Transverse colon (tissue), 4 donors: ENCODE results near the gene PHYHIPL.

Source experiments
- CTCF ChIP-seq, 5 experiments: fragments of 200-600 bp in 3 of 5; fragments of 450-650 bp in 2 of 5; sonication (generic) in 3 of 5; IDR thresholded peaks; 1 replicate in 2 of 5; 2 replicates in 3 of 5; pipeline ENCODE4 v1.5.1; 2016 to 2017; ENCODE audit warnings: antibody characterized with exemption in 5 of 5, inconsistent platforms in 3 of 5, mild to moderate bottlenecking in 2 of 5, moderate library complexity in 1 of 5
- EP300 ChIP-seq: sonication (generic); formaldehyde crosslinking; IDR thresholded peaks from one replicate; pipeline ENCODE4 v1.6.1; 2017; ENCODE audit warnings: antibody characterized with exemption, low read depth
- POLR2A ChIP-seq: fragments of 450-650 bp; IDR thresholded peaks from one replicate; pipeline ENCODE4 v1.6.1; 2016; ENCODE audit warnings: antibody characterized with exemption, mild to moderate bottlenecking, moderate library complexity
- POLR2AphosphoS5 ChIP-seq, 3 donors: sonication (generic); formaldehyde crosslinking; IDR thresholded peaks; one replicate each; pipeline ENCODE4 v1.6.1; 2016; ENCODE audit warnings: antibody characterized with exemption in 3 of 3

DNA sequence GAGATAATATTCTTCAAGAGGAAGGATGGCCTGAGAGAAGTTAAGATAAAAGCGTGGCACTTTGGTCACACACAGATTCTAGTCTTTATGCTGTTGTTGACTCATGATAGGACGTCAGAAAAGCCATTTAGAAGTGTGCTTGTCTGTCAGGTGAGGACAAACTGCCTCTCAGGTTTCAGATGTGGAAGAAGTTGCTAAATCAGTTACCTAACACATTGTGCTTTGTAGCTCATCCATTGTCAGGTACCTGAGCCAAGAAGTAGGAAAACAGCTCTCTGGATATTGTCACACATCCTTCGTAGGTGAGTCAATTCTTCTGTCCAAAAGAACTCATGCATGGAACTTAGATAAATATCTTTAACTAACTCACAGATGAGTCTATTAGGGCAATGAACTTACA is 49.5 kb upstream of the PHYHIPL start:
- TF ChIP-seq EP300 (no peak), CTCF (IDR thresholded peaks at IDR 0.05) (no peak), POLR2A (no peak), POLR2AphosphoS5 (IDR thresholded peaks at IDR 0.05) (no peak)
